Middle frontal gyrus (tissue), 1 donor: ENCODE measurements around the gene FMN2.
"Not testable (repeated sequence)": the region's sequence is repeated elsewhere in the genome, so short reads cannot be mapped to it uniquely, and the experiment has no call there.

Experiments used
- DNase-seq: peaks from one replicate; pipeline ENCODE4 v3.0.0-alpha.2; 2015; ENCODE audit warnings: low spot score; ENCODE audit errors: extremely low spot score

Gene FMN2

DNA sequence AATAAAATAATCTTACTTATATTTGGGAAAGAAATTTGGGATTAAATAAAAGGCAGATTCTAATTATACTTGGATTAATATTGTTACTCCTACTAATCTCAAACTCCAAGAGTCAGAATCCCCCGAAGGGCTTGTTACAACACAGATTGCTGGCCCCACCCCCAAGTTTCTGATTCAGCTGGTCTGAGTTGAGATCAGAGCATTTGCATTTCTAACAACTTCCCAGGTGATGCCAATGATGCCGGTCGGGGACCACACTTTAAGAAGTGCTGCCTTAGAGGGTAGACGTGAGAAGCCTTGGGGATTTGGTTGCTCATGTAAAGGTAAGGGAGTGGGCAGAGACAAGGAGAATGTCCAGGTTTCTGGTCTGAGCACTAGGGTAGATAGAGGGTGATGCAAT, 47.2 kb downstream of the FMN2 start:
- DNase-seq, result no peak

DNA sequence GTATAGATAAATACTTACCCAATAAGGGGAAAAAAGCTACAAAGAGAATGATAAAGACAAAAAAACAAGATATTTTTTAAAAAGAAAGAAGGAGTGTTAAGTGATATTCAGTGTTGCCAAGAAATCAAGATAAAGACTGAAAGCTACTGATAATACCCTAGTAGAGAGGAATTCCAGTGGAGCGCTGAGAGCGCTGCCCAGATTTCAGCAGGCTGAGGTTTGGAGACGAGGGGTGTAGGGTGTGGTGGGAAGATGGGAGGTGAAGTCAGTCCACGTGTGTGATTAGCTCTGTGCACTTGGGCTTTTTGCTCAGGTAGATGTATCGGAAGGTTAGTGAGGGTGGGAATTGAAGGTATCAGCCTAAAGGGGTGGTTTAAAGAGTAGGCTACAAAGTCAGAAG, 47.8 kb downstream of the FMN2 start:
- no peak for DNase-seq

DNA sequence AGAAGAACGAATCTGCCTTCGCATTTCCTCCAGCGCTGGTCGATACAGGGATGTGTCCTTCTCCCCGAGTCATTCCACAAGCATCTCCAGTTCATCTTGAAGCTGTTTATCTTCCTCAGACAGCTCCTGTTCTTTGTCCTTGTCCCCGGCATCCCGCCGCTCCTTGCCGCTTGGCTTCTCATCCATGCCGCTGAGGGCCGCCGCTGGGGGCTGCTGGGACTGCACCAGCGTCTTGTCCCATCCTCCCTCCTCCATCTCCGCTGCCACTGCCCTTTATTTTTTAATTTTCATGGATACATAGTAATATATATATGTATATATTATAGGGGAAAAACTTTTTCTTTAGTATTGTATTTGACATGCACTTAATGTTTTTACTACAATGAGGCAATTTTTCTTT, 53.4 kb downstream of the FMN2 start:
- no peak for DNase-seq

DNA sequence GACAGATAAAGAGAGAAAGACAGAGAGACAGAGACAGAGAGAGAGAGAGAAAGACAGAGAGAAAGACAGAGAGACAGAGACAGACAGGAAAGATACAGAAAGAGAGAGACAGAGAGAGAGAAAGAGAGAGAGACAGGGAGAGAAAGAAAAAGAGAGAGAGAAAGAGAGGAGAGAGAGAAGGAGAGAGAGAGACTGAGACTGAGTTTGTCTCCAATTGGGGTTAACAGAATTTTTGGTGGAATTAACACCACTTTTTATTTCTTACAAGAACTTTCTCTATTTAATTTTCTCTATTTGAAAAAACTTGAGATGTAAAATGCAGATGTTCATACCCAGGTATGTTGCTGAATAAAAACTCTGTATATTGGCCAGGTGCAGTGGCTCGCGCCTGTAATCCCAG, 56.6 kb downstream of the FMN2 start:
- no peak for DNase-seq

DNA sequence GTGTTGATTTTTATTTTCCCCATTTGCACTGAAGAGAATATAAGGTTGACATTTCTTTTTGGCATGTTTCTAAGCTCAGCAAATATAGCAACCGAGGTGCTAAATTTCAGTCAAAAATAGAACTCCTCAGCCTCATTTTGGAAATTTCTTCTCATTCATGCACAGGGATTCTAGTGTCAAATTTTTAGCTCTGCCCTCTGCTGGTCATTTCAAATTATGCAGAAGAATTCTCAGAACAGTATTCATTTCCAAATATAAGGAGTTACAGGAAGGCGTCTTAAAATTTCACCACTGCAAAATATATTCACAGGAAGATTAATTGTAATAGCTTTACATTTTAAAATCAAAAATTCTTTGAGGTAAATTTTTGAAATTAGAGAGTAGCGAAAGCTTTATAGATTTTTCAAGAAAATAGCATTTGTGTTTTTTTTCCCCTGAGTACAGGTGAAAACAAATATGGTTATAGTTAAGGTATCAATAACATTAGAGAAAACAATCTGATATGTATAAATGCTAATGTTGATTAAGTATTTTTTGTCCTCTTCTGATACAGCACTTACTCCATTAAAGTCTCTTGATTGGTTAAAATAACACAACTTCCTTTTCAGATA, 57.9 kb downstream of the FMN2 start:
- DNase-seq, result peak; percentile 28

DNA sequence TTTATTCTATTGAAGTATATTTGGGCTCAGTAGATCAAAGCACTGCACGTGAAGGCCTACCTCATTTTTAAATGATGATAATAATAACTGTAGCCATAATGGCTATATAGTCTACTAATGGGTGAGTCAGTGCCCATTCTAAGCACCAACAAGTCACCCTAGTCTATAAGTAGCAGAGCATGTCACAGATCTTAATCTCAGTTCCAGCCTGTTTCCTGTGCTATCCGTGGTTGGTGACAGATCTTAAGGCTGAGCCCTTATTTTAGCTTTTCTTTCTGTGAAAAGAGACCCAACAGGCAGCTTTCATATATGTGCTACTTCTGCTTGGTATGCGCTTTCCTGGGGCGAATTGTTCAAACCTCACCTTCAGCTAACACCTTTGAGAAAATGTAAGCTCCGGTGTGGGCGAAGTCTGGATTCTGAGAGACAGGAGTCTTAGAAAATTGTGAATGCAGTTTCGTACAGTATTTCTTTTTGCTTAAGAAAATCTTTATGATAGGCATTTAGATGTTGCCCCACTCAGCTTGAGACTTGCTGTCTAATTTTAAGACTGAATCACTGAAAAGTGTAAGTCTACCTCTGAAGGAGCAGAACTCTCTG, 59.6 kb downstream of the FMN2 start:
- no peak for DNase-seq

DNA sequence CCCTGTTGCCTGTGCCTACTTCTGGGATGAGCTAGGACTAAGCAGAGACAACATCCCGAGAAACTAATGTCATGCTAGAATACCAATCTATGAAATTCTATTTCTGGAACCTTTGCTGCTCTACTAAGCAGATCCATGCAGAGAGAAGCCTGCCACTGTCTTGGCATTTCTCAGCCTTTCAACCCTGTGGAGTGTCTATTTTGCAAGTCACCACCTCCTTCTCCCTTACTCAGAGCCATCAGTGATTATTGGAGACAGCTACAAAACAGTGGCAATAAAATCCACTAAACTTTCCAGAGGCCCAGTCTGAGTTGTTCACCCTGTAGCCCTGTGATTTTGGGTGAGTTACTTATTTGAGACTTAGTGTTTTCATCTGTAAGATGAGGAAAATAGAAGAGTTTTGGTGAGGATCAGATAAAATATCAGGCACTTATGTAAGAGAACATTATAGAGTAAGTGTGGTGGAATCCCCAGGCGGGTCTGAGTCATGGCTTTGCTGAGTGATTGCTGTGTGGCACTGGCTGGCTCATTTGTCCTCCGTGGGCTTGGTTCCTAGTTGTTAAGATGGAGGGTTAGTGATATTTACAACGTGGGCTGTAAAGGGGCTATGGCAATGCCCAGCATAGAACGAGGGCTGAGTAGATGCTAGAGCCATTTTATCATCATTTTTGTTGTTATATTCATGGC, 61.1 kb downstream of the FMN2 start:
- no peak for DNase-seq

DNA sequence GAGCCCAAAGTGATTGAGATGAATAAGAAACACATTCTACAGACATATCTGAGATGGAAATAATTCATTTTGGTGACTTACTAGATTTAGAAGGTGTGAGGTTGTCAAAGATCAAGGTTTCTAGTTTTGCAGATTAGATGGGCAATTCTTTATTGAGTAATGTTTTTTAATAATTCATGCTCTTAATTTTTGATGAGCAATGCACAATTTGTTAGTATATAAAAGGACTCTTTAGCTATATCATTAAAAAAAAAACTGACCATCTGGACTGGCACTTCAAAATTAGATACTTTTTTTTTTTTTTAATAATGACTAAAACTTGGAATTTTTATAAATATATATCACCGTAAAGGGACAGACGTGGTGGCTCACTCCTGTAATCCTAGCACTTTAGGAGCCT, 63.9 kb downstream of the FMN2 start:
- no peak for DNase-seq

DNA sequence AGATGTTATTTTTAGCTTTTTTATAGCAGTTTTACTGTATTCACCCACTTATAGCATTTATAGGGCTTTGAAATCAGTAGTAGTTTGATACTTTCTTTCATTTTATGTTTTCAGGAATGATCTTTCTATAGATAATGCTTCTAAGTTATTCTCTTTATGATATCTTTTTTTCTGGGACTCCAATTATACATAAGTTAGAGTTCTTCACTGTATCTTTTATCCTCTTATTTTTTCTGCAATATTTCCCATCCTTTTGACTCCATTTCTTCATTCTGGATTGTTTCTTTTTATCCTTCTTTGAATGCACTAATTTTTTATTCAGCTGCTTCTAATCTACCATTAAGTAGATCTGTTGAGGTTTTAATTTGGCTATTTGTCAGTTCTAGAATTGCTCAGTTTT, 73.1 kb downstream of the FMN2 start:
- DNase-seq, result no peak

DNA sequence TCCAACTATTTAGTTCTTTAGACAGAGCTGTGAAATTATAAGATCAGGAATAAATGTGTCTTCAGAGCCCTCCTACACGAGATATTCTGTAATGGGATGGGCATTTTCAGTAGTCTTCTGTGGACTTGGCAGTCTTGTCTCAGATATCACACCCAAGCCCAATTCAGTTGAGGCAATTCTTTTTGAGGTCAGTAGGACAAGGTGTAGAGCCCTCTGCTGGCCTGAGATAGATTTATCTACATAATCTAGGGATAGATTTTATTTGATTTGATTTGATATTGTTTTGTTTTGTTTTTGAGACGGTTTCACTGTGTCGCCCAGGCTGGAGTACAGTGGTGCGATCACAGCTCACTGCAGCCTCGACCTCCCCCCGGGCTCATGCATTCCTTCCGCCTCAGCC, 77.5 kb downstream of the FMN2 start:
- DNase-seq, result no peak

DNA sequence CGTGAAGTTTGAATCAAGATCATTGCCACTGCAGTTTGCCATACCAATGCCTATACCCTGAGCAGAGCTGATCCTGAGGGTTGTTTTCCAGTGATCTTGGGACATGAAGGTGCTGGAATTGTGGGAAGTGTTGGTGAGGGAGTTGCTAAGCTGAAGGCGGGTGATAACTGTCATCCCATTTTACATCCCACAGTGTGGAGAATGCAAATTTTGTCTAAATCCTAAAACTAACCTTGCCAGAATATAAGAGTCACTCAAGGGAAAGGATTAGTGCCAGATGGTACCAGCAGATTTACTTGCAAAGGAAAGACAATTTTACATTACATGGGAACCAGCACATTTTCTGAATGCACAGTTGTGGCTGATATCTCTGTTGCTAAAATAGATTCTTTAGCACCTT, 78.6 kb downstream of the FMN2 start:
- DNase-seq, result no peak

DNA sequence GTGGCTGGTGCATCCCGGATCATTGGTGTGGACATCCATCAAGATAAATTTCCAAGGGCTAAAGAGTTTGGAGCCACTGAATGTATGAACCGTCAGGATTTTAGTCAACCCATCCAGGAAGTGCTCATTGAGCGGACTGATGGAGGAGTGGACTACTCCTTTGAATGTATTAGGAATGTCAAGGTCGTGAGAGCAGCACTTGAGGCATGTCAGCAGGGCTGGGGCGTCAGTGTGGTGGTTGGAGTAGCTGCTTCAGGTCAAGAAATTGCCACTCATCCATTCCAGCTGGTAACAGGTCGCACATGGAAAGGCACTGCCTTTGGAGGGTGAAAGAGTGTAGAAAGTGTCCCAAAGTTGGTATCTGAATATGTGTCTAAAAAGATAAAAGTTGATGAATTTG, 79.1 kb downstream of the FMN2 start:
- DNase-seq, result no peak

DNA sequence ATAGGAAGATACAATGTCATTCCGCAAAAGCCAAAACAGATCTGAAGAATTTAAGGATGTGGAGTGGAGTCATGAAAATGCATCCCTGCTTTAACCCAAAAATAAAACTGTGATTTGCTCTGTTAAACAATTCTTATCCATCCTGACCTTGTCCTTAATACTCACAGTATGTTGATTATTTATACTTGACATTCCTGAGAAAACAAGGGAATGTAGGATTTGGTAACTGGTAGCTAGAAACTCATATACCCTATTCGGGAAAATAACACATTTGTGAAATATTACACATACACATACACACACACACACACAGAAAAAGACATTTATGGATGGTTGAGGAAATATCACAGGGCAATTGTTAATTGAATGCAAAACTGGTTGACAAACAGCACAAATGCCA, 80.2 kb downstream of the FMN2 start:
- DNase-seq, result no peak

DNA sequence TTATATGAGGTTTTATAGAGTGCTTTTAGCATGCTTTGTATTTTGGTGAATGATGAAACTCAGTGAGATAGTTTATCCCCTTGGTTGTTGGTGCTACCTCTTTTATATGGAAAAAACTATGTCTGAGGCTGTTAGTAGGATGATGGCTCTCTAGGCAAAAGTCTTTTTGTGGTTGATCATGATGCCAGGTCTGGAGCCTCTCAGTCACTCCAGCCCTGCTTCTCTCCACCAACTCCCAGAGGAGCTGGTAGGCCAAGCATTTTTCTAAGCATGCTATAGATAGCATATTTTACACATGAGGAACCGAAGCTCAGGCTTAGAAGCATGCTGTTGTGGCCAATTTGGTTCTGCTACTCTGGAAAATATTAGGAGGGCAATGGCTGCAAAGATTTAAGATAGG, 82.2 kb downstream of the FMN2 start:
- DNase-seq, result no peak

DNA sequence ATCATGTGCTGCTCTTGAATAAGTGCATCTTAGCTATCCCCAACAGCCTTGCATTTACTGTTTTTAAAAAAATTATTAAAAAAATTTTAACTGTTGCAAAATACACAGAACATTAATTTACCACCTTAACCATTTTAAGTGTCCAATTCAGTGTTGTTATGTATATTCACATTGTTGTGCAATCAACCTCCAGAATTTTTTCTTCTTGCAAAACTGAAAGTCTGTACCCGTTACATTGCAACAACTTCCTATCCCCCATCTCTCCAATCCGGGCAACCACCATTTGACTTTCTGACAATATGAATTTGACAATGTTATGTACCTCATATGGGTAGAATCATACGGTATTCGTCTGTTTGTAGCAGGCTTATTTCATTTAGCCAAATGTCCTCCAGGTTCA, 83.1 kb downstream of the FMN2 start:
- DNase-seq, result no peak

DNA sequence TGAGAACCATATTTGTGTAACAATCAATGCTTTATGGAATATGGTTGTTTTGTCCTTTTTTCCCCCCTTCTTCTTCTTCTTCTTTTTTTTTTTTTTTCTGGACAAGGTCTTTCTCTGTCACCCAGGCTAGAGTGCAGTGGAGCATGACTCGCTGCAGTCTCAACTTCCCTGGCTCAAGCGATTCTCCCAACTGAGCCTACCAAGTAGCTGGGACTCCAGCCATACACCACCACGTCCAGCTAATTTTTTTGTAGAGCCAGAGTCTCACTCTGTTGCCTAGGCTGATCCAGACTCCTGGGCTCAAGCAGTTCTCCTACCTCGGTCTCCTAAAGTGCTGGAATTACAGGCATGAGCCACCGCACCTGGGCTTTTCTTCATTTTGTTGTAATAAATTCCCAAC, 86.7 kb downstream of the FMN2 start:
- no peak for DNase-seq

DNA sequence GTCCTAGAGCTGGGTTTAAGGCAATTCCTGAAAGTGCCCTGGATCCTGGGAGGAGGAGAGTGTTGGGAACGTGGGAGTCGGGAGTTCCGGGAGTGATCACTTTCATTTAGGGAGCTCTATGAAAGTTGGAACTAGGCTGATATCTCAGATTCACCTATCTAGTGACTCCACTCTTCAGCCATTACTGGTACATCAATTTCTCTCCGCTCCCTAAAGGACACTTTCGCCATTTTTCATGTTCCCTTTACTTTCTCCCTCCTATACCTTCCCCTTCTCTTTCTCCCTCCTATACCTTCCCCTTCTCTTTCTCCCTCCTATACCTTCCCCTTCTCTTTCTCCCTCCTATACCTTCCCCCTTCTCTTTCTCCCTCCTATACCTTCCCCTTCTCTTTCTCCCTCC, 93.0 kb downstream of the FMN2 start:
- DNase-seq, result not testable (repeated sequence)

DNA sequence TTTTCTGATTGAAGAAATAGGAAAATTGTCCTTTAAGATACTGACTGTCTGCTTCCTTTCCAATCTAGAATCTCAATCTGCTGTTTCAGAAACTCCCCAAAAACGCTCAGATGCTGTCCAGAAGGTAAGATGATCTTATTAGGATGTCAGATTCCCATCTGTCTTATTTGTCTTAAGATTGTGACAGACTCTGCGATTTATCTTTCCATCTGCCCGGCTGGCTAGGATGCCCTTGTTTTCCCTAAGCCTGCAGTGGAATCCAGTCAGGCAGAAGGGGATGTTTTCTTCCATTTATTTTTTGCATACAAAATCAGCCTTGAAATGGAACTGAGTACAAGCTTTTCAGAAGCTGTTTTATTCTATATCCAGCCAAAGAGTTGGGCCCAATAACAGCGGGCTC, 96.5 kb downstream of the FMN2 start:
- no peak for DNase-seq

DNA sequence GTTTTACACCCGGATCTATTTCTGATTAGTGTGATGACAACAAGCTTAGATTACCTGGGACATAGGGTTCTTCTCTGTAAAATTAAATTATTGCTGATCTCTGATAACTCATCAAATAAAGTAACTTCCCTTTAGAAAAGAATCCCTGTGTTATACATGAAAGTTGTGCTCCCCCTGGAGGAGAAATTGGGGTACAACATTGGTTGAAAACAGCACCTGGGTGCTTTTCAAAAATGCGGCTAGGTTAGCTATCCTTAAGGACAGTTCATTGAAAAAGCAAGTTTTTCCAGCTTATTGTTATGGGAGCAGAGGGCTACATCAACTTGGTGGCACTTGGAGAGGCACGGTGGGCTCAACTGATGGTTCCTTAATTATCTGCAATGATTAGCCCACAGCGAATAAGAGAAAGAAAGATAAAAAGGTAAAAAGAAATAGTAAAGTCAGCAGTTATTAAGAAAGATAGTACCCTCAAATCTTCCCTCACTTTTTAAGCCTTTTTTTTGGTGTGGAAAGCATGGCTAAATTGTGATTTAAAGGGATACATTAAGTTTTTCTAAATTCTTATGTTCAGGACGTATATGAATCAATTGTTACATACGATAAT, 97.8 kb downstream of the FMN2 start:
- no peak for DNase-seq

DNA sequence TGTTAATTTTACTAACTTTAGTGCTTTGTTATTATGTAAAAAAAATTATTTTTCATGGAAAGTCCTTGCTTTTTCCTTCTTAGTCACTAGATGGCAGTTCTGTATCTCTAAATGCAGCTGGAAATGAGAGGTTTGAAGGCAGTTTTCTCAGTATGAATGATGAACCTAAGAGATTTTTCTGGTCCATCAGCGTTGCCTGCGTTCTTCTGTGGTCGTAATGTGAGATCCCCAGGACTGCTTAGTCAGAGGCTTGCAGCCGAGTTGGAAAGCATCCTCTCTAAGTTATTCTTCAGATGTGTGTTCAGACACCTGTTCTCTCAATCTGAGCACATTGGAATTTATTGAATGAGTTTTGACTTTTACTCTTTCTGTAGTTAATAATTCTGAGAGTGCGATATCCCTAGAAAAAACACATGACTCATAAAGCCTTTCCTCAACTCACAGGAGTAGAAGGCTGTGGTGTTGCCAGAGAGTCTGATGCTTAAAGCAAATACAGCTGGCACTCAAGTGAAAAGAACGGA, 99.3 kb downstream of the FMN2 start:
- DNase-seq, result no peak

DNA sequence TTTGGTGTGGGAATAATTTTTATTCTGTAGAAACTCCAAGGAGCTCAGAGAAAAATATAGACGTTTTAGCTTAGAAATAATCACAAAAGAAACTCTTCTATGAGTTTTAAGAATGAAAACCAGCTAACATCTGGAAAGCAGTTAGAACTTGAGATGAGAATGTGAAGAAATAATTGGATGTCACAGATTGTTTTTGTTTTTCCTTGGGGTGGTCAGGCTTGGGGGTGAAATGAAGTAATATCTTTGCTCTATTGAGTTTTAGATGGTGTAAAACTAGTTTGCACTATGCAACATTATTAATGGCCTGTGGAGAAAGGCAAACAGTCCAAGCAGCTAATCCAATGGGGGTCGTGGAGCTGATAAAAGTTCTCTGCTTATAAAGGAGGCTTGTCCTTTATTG, 101.2 kb downstream of the FMN2 start:
- DNase-seq, result no peak

DNA sequence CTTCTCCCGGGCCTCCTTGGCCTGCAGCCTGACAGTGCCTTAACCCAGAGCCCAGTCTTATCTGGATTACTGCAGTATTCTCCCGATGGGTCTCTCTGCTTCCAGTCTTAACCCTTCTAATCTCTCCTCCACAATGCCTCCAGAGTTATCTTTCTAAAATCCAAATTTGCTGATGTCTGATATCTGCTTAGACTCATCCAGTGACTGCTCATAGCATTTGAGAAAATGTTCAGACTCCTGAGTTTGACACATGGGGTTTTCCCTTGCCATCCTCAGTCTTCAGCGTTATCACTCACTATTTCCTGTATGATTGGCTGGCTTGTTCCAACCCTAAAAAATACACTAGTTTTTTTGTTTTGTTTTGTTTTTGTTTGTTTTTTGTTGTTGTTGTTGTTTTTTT, 102.0 kb downstream of the FMN2 start:
- no peak for DNase-seq

DNA sequence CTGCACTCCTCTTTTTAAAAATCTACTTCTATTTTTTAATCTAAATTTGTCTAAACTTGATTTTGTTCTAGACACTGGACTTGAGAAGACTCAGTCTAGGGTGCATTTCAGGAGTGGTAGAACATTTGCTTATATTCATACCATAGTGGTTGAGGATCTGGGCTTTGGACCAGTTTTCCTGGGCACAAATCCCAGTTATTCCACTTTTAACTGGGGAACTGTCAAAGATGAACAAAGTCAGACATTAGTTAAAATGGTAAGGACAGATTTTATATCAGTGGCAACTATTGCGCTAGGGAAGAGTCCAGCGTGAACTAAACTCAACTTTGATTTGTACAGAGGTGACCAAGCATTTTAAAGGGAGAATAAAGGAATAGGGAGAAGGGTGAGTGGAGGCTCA, 102.4 kb downstream of the FMN2 start:
- no peak for DNase-seq
